Measurements from ENCODE around the gene TNIK.
"Not testable (repeated sequence)": the region's sequence is repeated elsewhere in the genome, so short reads cannot be mapped to it uniquely, and the experiment has no call there.

The TNIK gene

GRCh38 chr3:171468296-171468906 is 8.2 kb upstream of the TNIK start:
- no peak for DNase-seq

- no peak for DNase-seq
Measured at GRCh38 chr3:171465763-171466162, 5.6 kb upstream of the TNIK start.

GRCh38 chr3:171464462-171464861 is 4.3 kb upstream of the TNIK start:
- DNase-seq, result no peak

- DNase-seq, result no peak
Measured at GRCh38 chr3:171462224-171462623, 2.0 kb upstream of the TNIK start.

GRCh38 chr3:171461525-171461917 is 1.3 kb upstream of the TNIK start:
- no peak for DNase-seq

- DNase-seq, result peak; percentile 65
Measured at GRCh38 chr3:171460725-171461524, 720 bp upstream of the TNIK start.

- DNase-seq, result peak; percentile 27
Measured at GRCh38 chr3:171459137-171459941, 866 bp downstream of the TNIK start.

GRCh38 chr3:171458864-171459136 is 1.4 kb downstream of the TNIK start:
- no peak for DNase-seq

- DNase-seq, result no peak
Measured at GRCh38 chr3:171458071-171458863, 1.9 kb downstream of the TNIK start.

GRCh38 chr3:171457607-171458061 is 2.6 kb downstream of the TNIK start:
- DNase-seq, result no peak

GRCh38 chr3:171456765-171457606 is 3.2 kb downstream of the TNIK start:
- DNase-seq, result no peak

- DNase-seq, result no peak
Measured at GRCh38 chr3:171455603-171456550, 4.3 kb downstream of the TNIK start.

- DNase-seq, result no peak
Measured at GRCh38 chr3:171454041-171454440, 6.2 kb downstream of the TNIK start.

GRCh38 chr3:171453180-171453886 is 6.9 kb downstream of the TNIK start:
- no peak for DNase-seq

- no peak for DNase-seq
Measured at GRCh38 chr3:171452328-171452727, 7.9 kb downstream of the TNIK start.

GRCh38 chr3:171451915-171452314 is 8.3 kb downstream of the TNIK start:
- DNase-seq, result no peak

GRCh38 chr3:171447579-171447891 is 12.7 kb downstream of the TNIK start:
- not testable (repeated sequence) for DNase-seq

GRCh38 chr3:171446801-171447578 is 13.2 kb downstream of the TNIK start:
- no peak for DNase-seq

- no peak for DNase-seq
Measured at GRCh38 chr3:171446301-171446700, 13.9 kb downstream of the TNIK start.
